GM23338 (cell line): ENCODE results near the gene SLC8B1. TPM values are rescaled to one million over a fixed set of nuclear protein-coding genes. Genes with fewer than 3 reads are reported as not detected.

Experiments used
- ATAC-seq: fragments of 200-7000 bp; cut with Tn5 transposase; 3 replicates; pipeline ENCODE4 v1.9.1; 2020
- DNase-seq: peaks from one replicate; pipeline ENCODE4 v3.0.0-alpha.2; 2015; ENCODE audit warnings: low spot score
- H2AFZ ChIP-seq: fragments of 200-600 bp; sonication (generic); 2 replicates; pipeline ENCODE4 v1.8.0; 2016; ENCODE audit warnings: antibody characterized with exemption, mild to moderate bottlenecking, moderate library complexity
- H3F3A ChIP-seq: fragments of 200-600 bp; sonication (generic); replicated peaks from 2 replicates; pipeline ENCODE4 v1.8.0; 2017; ENCODE audit warnings: antibody characterized with exemption, mixed run types, low read depth
- H3K27ac ChIP-seq: fragments of 200-600 bp; sonication (generic); 2 replicates; pipeline ENCODE4 v1.6.1; 2016; ENCODE audit warnings: low read depth
- H3K27me3 ChIP-seq: fragments of 200-600 bp; sonication (generic); 2 replicates; pipeline ENCODE4 v1.8.0; 2016; ENCODE audit warnings: mild to moderate bottlenecking, mixed run types, moderate library complexity; ENCODE audit not compliant: insufficient read depth
- H3K36me3 ChIP-seq: fragments of 200-600 bp; sonication (generic); 2 replicates; pipeline ENCODE4 v1.8.0; 2016; ENCODE audit warnings: mild to moderate bottlenecking; ENCODE audit not compliant: insufficient read depth
- H3K4me1 ChIP-seq: fragments of 200-600 bp; sonication (generic); 2 replicates; pipeline ENCODE4 v1.8.0; 2016; ENCODE audit warnings: mild to moderate bottlenecking, moderate library complexity; ENCODE audit not compliant: insufficient read depth
- H3K4me2 ChIP-seq: fragments of 200-600 bp; sonication (generic); 2 replicates; pipeline ENCODE4 v1.7.1; 2017; ENCODE audit warnings: mixed run types
- H3K4me3 ChIP-seq: fragments of 200-600 bp; sonication (generic); 2 replicates; pipeline ENCODE4 v1.6.1; 2016; ENCODE audit warnings: mixed run types
- H3K79me2 ChIP-seq: fragments of 200-600 bp; sonication (generic); replicated peaks from 2 replicates; pipeline ENCODE4 v1.8.0; 2017; ENCODE audit warnings: mild to moderate bottlenecking; ENCODE audit not compliant: insufficient read depth
- H3K9me2 ChIP-seq: fragments of 200-600 bp; sonication (generic); 2 replicates; pipeline ENCODE4 v1.8.0; 2017; ENCODE audit not compliant: insufficient read depth
- H4K20me1 ChIP-seq: fragments of 200-600 bp; sonication (generic); replicated peaks from 2 replicates; pipeline ENCODE4 v1.8.0; 2017; ENCODE audit warnings: mild to moderate bottlenecking; ENCODE audit not compliant: insufficient read depth
- H3K27ac Mint-ChIP-seq: 2 replicates; pipeline ENCODE4 v1.8.0; 2020; ENCODE audit warnings: inconsistent platforms, mild to moderate bottlenecking, moderate library complexity, mixed read lengths
- H3K27me3 Mint-ChIP-seq: 3 replicates; pipeline ENCODE4 v1.8.0; 2022; ENCODE audit warnings: low read depth, mild to moderate bottlenecking, moderate library complexity, mixed read lengths, inconsistent platforms; ENCODE audit not compliant: insufficient read depth, poor library complexity
- H3K36me3 Mint-ChIP-seq: 3 replicates; pipeline ENCODE4 v1.8.0; 2021; ENCODE audit warnings: low read depth, mild to moderate bottlenecking, inconsistent platforms, moderate library complexity, mixed read lengths
- H3K4me1 Mint-ChIP-seq: 3 replicates; pipeline ENCODE4 v1.8.0; 2020; ENCODE audit warnings: mild to moderate bottlenecking, inconsistent platforms, mixed read lengths
- H3K4me3 Mint-ChIP-seq: 3 replicates; pipeline ENCODE4 v1.8.0; 2021; ENCODE audit warnings: moderate library complexity, mild to moderate bottlenecking, inconsistent platforms, mixed read lengths
- H3K9me3 Mint-ChIP-seq: 3 replicates; pipeline ENCODE4 v1.8.0; 2020; ENCODE audit warnings: moderate library complexity, mild to moderate bottlenecking, inconsistent platforms, mixed read lengths
- CREB1 ChIP-seq: fragments of 250-450 bp; sonication (Bioruptor Pico); IDR thresholded peaks from 2 replicates; pipeline ENCODE4 v1.5.0; 2020; ENCODE audit warnings: low read depth, mild to moderate bottlenecking, moderate library complexity
- EZH2 ChIP-seq: fragments of 200-600 bp; sonication (generic); IDR thresholded peaks from one replicate; pipeline ENCODE4 v1.8.0; 2017; ENCODE audit warnings: antibody characterized with exemption, mild to moderate bottlenecking, low read depth; ENCODE audit not compliant: unreplicated experiment
- EZH2phosphoT487 ChIP-seq: fragments of 200-600 bp; sonication (generic); IDR thresholded peaks from one replicate; pipeline ENCODE4 v1.8.1; 2018; ENCODE audit warnings: antibody characterized with exemption; ENCODE audit not compliant: unreplicated experiment
- JUNB ChIP-seq: IDR thresholded peaks from one replicate; pipeline ENCODE4 v1.6.1; 2016; ENCODE audit warnings: antibody characterized with exemption; ENCODE audit not compliant: unreplicated experiment
- NANOG ChIP-seq: IDR thresholded peaks from 2 replicates; pipeline ENCODE4 v1.6.1; 2016; ENCODE audit warnings: antibody characterized with exemption, borderline replicate concordance
- POLR2AphosphoS5 ChIP-seq: IDR thresholded peaks from 2 replicates; pipeline ENCODE4 v1.6.1; 2016; ENCODE audit warnings: antibody characterized with exemption, low read depth
- STAT1 ChIP-seq: IDR thresholded peaks from one replicate; pipeline ENCODE4 v1.6.1; 2016; ENCODE audit warnings: antibody characterized with exemption; ENCODE audit not compliant: unreplicated experiment
- ZNF114 ChIP-seq: fragments of 250-450 bp; sonication (Bioruptor Pico); IDR thresholded peaks from 2 replicates; pipeline ENCODE4 v1.5.0; 2020; ENCODE audit warnings: mild to moderate bottlenecking, moderate library complexity
- ZNF331 ChIP-seq: fragments of 250-450 bp; sonication (Bioruptor Pico); IDR thresholded peaks from 2 replicates; pipeline ENCODE4 v1.5.0; 2020; ENCODE audit warnings: low read depth, mild to moderate bottlenecking, moderate library complexity
- polyA plus RNA-seq: library from polyadenylated mRNA; unstranded; fragments of >200 nt; fragmentation: Nextera tagmentation; extraction: Ambion mirVana; gene quantifications from 2 replicates; pipeline ENCODE4 v1.2.1, GENCODE V29; 2016
- total RNA-seq: library from RNA; depleted of rRNA; stranded (reverse); fragments of >200 nt; shearing (Covaris generic); gene quantifications from 2 replicates; pipeline ENCODE4 v1.2.3, GENCODE V29; 2014
- TF ChIP-seq, protein P1 (sequence below), 2 experiments: fragments of 200-600 bp in 1 of 2; sonication (generic) in 1 of 2; conservative IDR thresholded peaks; 2 replicates each; pipeline versions ENCODE4 v1.5.1 to v1.6.1; 2016 to 2017; ENCODE audit warnings: antibody characterized with exemption in 2 of 2, low read depth in 2 of 2, mild to moderate bottlenecking in 2 of 2, moderate library complexity in 1 of 2
- TF ChIP-seq, protein P2 (sequence below): IDR thresholded peaks from one replicate; pipeline ENCODE4 v1.6.1; 2018; ENCODE audit warnings: antibody characterized with exemption; ENCODE audit not compliant: unreplicated experiment
- TF ChIP-seq, protein P3 (sequence below): IDR thresholded peaks from 2 replicates; pipeline ENCODE4 v1.6.1; 2016; ENCODE audit warnings: antibody characterized with exemption

Gene SLC8B1
- total and polyA plus RNA-seq, 2 experiments from 2014 or later = 6.0 to 8.9 TPM

DNA sequence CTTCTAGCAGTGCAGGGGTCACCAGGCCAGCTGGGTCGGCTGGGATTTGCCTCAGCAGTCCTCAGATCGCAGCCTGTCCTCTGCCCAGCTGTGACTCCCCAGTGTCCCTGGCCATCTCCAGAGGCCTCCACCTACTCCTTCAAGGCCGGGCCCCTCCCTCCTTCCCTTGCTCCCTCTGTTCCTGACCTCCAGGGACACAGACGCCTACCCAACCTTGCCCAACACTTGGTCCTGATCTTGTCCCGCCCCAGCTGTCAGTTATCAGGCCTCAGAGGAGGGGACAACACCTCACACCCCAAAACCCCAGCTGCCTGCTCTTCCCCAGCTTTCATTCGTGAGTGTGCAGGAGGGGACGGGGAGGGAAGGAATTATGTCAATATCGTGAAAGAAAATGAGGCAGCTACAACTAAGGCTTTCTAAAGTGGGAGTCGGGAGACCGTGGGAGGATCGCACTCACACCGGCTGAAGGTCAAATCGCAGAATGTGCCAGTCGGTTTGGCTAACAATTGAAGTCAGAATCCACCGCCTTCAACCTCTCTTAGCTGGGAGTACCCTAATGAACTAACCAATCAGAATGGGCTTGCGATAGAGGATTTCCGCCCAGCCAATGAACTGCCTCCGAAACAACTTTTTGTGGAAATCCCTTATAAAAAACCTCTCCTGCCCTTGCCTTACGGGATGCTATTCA is 14.1 kb upstream of the SLC8B1 start:
- ATAC-seq (peak; percentile 86), DNase-seq (peak; percentile 86)
- Mint-ChIP-seq H3K27me3 (peaks cover 2% of the 10 kb centered on the region), H3K27ac (no peak overlapping the region), H3K36me3 (no peaks in the 10 kb centered on the region), H3K4me1 (peaks cover 6% of the 10 kb centered on the region; the same call in 2 of the 3 replicates), H3K4me3 (peak overlapping the region; percentile 18; the same call in 1 of the 3 replicates), H3K9me3 (no peaks in the 10 kb centered on the region; the same call in 2 of the 3 replicates)
- TF ChIP-seq POLR2AphosphoS5 = peak; percentile 56
- no peak for TF ChIP-seq ZNF114
- no peak for TF ChIP-seq CREB1 (CRISPR knock-in tag)
- peak overlapping the region; percentile 42 for H3K4me3 ChIP-seq
- H2AFZ ChIP-seq = peak overlapping the region; percentile 94
- H3K36me3 ChIP-seq = no peaks in the 10 kb centered on the region
- H3K4me1 ChIP-seq = 0 out of 2 replicates have a peak, but pooled peaks cover 5% of the 10 kb centered on the region
- no peaks in the 10 kb centered on the region for H3K27me3 ChIP-seq
- no peaks in the 10 kb centered on the region for H4K20me1 ChIP-seq
- H3K4me2 ChIP-seq = peak overlapping the region; percentile 75
- H3K79me2 ChIP-seq = no peaks in the 10 kb centered on the region
- no peaks in the 10 kb centered on the region for H3K9me2 ChIP-seq
- H3F3A ChIP-seq = no peaks in the 10 kb centered on the region
- no peak overlapping the region for H3K27ac ChIP-seq

DNA sequence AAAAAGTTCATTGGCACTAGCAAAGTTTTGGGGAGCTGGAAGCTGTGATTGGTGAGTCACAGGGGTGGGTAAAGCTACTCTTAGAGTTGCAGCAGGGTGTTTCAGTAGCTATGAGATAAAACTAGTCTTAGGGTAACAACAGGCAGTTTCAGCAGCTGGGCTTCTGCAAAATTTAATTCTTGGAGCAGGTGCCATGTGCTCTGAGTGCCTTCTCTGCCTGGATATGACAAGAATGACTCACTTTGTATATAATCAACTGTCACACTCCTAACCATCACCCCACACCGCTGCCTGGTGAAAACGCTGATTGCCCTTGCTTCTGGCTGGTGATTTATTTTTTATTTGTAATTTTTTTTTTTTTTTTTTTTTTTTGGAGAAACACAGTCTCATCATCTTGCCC is 13.0 kb upstream of the SLC8B1 start:
- Histone ChIP-seq H3K27me3 (no peaks in the 10 kb centered on the region), H4K20me1 (no peaks in the 10 kb centered on the region), H3K4me3 (no peak overlapping the region), H3F3A (no peaks in the 10 kb centered on the region), H3K27ac (no peak overlapping the region), H3K79me2 (no peaks in the 10 kb centered on the region), H3K36me3 (no peaks in the 10 kb centered on the region), H3K9me2 (no peaks in the 10 kb centered on the region), H3K4me2 (no peak overlapping the region), H3K4me1 (0 out of 2 replicates have a peak, but pooled peaks cover 5% of the 10 kb centered on the region), H2AFZ (no peak overlapping the region)
- H3K4me3 Mint-ChIP-seq = no peak overlapping the region
- no peak for DNase-seq
- H3K27me3 Mint-ChIP-seq = peaks cover 2% of the 10 kb centered on the region
- H3K27ac Mint-ChIP-seq = no peak overlapping the region
- no peaks in the 10 kb centered on the region for H3K36me3 Mint-ChIP-seq
- no peaks in the 10 kb centered on the region; the same call in 2 of the 3 replicates for H3K9me3 Mint-ChIP-seq
- H3K4me1 Mint-ChIP-seq = peaks cover 6% of the 10 kb centered on the region; the same call in 2 of the 3 replicates
- ATAC-seq = no peak
- no peak for TF ChIP-seq POLR2AphosphoS5
- no peak for TF ChIP-seq JUNB
- TF ChIP-seq, protein P1, sequence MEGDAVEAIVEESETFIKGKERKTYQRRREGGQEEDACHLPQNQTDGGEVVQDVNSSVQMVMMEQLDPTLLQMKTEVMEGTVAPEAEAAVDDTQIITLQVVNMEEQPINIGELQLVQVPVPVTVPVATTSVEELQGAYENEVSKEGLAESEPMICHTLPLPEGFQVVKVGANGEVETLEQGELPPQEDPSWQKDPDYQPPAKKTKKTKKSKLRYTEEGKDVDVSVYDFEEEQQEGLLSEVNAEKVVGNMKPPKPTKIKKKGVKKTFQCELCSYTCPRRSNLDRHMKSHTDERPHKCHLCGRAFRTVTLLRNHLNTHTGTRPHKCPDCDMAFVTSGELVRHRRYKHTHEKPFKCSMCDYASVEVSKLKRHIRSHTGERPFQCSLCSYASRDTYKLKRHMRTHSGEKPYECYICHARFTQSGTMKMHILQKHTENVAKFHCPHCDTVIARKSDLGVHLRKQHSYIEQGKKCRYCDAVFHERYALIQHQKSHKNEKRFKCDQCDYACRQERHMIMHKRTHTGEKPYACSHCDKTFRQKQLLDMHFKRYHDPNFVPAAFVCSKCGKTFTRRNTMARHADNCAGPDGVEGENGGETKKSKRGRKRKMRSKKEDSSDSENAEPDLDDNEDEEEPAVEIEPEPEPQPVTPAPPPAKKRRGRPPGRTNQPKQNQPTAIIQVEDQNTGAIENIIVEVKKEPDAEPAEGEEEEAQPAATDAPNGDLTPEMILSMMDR (conservative IDR thresholded peaks at IDR 0.05; ENCODE audit: low read depth in 2 of 2) = no peak
- TF ChIP-seq, protein P2, sequence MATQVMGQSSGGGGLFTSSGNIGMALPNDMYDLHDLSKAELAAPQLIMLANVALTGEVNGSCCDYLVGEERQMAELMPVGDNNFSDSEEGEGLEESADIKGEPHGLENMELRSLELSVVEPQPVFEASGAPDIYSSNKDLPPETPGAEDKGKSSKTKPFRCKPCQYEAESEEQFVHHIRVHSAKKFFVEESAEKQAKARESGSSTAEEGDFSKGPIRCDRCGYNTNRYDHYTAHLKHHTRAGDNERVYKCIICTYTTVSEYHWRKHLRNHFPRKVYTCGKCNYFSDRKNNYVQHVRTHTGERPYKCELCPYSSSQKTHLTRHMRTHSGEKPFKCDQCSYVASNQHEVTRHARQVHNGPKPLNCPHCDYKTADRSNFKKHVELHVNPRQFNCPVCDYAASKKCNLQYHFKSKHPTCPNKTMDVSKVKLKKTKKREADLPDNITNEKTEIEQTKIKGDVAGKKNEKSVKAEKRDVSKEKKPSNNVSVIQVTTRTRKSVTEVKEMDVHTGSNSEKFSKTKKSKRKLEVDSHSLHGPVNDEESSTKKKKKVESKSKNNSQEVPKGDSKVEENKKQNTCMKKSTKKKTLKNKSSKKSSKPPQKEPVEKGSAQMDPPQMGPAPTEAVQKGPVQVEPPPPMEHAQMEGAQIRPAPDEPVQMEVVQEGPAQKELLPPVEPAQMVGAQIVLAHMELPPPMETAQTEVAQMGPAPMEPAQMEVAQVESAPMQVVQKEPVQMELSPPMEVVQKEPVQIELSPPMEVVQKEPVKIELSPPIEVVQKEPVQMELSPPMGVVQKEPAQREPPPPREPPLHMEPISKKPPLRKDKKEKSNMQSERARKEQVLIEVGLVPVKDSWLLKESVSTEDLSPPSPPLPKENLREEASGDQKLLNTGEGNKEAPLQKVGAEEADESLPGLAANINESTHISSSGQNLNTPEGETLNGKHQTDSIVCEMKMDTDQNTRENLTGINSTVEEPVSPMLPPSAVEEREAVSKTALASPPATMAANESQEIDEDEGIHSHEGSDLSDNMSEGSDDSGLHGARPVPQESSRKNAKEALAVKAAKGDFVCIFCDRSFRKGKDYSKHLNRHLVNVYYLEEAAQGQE = no peak
- TF ChIP-seq STAT1 = no peak
- no peak for TF ChIP-seq CREB1 (CRISPR knock-in tag)
- no peak for TF ChIP-seq EZH2phosphoT487
- no peak for TF ChIP-seq ZNF114
- TF ChIP-seq EZH2 = no peak
- no peak for TF ChIP-seq NANOG
- TF ChIP-seq, protein P3, sequence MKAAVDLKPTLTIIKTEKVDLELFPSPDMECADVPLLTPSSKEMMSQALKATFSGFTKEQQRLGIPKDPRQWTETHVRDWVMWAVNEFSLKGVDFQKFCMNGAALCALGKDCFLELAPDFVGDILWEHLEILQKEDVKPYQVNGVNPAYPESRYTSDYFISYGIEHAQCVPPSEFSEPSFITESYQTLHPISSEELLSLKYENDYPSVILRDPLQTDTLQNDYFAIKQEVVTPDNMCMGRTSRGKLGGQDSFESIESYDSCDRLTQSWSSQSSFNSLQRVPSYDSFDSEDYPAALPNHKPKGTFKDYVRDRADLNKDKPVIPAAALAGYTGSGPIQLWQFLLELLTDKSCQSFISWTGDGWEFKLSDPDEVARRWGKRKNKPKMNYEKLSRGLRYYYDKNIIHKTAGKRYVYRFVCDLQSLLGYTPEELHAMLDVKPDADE = no peak
- no peak for TF ChIP-seq ZNF331 (CRISPR knock-in tag)
